HepG2 (cell line): ENCODE data around the gene MAP2K5. TPM values are rescaled to one million over a fixed set of nuclear protein-coding genes. Genes with fewer than 3 reads are reported as not detected.

ENCODE experiments used
- ATAC-seq: fragments of 200-7000 bp; cut with Tn5 transposase; 3 replicates; pipeline ENCODE4 v1.9.1; 2020; ENCODE audit warnings: mild to moderate bottlenecking, moderate library complexity
- BruUV-seq: library from RNA; stranded (reverse); fragments of 400-500 nt; replicated peaks from 2 replicates; lab custom pipeline; 2021; lab: Mats Ljungman, UMichigan
- CTCF ChIA-PET: fragments of 300-600 bp; formaldehyde crosslinking; extraction: SDS; loops from one replicate; lab custom pipeline; 2021; ENCODE audit warnings: low total read pairs, inconsistent platforms, low intra/inter-chr PET ratio; lab: Yijun Ruan, JAX
- POLR2A ChIA-PET: fragments of 350-600 bp; sonication (Branson Sonifier 250); formaldehyde crosslinking; loops from one replicate; lab custom pipeline; 2020; ENCODE audit warnings: antibody characterized with exemption, inconsistent platforms; lab: Yijun Ruan, JAX
- DNase-seq: peaks from one replicate; pipeline ENCODE4 v3.0.0-alpha.2; 2015; ENCODE audit warnings: low spot score
- FAIRE-seq: peaks from 3 replicates; lab custom pipeline; 2011; peaks lifted over from hg19 to GRCh38; lab: Jason Lieb, UNC
- H2AFZ ChIP-seq: one replicate; pipeline ENCODE4 v1.6.1; 2011; ENCODE audit warnings: low read length, inconsistent platforms
- H3K27ac ChIP-seq: fragments of 300-600 bp; 3 replicates; pipeline ENCODE4 v1.8.0; 2011; ENCODE audit warnings: mixed run types, mild to moderate bottlenecking, mixed read lengths, low read length, inconsistent platforms; ENCODE audit not compliant: insufficient read depth; ENCODE audit errors: extremely low read length
- H3K27me3 ChIP-seq, 2 experiments: fragments of 200-600 bp in 1 of 2; 2 replicates in 1 of 2; 3 replicates in 1 of 2; pipeline versions ENCODE4 v1.6.0 to v1.8.0; 2011; ENCODE audit warnings: low read length in 2 of 2, mild to moderate bottlenecking in 2 of 2, moderate library complexity in 2 of 2, inconsistent platforms in 1 of 2; ENCODE audit not compliant: insufficient read depth in 2 of 2, control insufficient read depth in 1 of 2
- H3K36me3 ChIP-seq, 2 experiments: fragments of 200-600 bp in 1 of 2; replicated peaks in 1 of 2; 2 replicates in 1 of 2; 3 replicates in 1 of 2; pipeline versions ENCODE4 v1.5.1 to v1.8.0; 2011; ENCODE audit warnings: low read length in 2 of 2, inconsistent platforms in 1 of 2; ENCODE audit not compliant: insufficient read depth in 2 of 2, control insufficient read depth in 1 of 2
- H3K4me1 ChIP-seq: 2 replicates; pipeline ENCODE4 v1.5.1; 2012; ENCODE audit warnings: low read length, inconsistent platforms; ENCODE audit not compliant: insufficient read depth
- H3K4me2 ChIP-seq: 2 replicates; pipeline ENCODE4 v1.6.0; 2011; ENCODE audit warnings: low read depth, low read length, inconsistent platforms
- H3K4me3 ChIP-seq, 3 experiments: fragments of 200-600 bp in 1 of 3; sonication (generic), shearing (Covaris generic) in 1 of 3; replicated peaks in 1 of 3; 2 replicates each; pipeline ENCODE4 v1.5.1; 2011 to 2016; ENCODE audit warnings: low read length in 3 of 3, inconsistent platforms in 2 of 3, low read depth in 2 of 3, mild to moderate bottlenecking in 2 of 3, control low read depth in 1 of 3, mixed read lengths in 1 of 3; ENCODE audit not compliant: insufficient read depth in 1 of 3
- H3K79me2 ChIP-seq: one replicate; pipeline ENCODE4 v1.6.1; 2011; ENCODE audit warnings: low read length, inconsistent platforms; ENCODE audit not compliant: insufficient read depth
- H3K9ac ChIP-seq: 2 replicates; pipeline ENCODE4 v1.6.0; 2011; ENCODE audit warnings: mild to moderate bottlenecking, low read depth, low read length, inconsistent platforms; ENCODE audit not compliant: insufficient read depth
- H3K9me3 ChIP-seq: 2 replicates; pipeline ENCODE4 v1.5.1; 2012; ENCODE audit warnings: mild to moderate bottlenecking, low read length
- H4K20me1 ChIP-seq: 2 replicates; pipeline ENCODE4 v1.6.0; 2011; ENCODE audit warnings: inconsistent platforms, mild to moderate bottlenecking, low read length, moderate library complexity; ENCODE audit not compliant: insufficient read depth
- FOSL2 ChIP-seq: sonication (generic); formaldehyde crosslinking; IDR thresholded peaks from 2 replicates; pipeline ENCODE4 v1.4.0; 2020; ENCODE audit warnings: missing genetic modification reagents
- IRX3 ChIP-seq: sonication (generic); formaldehyde crosslinking; IDR thresholded peaks from 2 replicates; pipeline ENCODE4 v1.8.1; 2023; ENCODE audit warnings: mild to moderate bottlenecking, low read depth, missing genetic modification reagents, borderline replicate concordance
- KAT8 ChIP-seq: IDR thresholded peaks from 2 replicates; pipeline ENCODE4 v1.6.1; 2016; ENCODE audit warnings: missing genetic modification reagents, missing compliant biosample characterization
- KDM2A ChIP-seq: sonication (generic); formaldehyde crosslinking; IDR thresholded peaks from 2 replicates; pipeline ENCODE4 v1.4.0; 2020; ENCODE audit warnings: low read depth, missing genetic modification reagents, borderline replicate concordance
- STAG1 ChIP-seq: sonication (generic); formaldehyde crosslinking; IDR thresholded peaks from 2 replicates; pipeline ENCODE4 v1.4.0; 2020; ENCODE audit warnings: missing genetic modification reagents
- TARDBP ChIP-seq: sonication (generic); formaldehyde crosslinking; IDR thresholded peaks from 2 replicates; pipeline ENCODE4 v1.8.0; 2022; ENCODE audit warnings: mild to moderate bottlenecking, missing genetic modification reagents
- ZBTB20 ChIP-seq: sonication (generic); formaldehyde crosslinking; IDR thresholded peaks from 2 replicates; pipeline ENCODE4 v1.8.1; 2023; ENCODE audit warnings: missing genetic modification reagents, low read depth, mild to moderate bottlenecking, borderline replicate concordance
- ZNF746 ChIP-seq: sonication (generic); formaldehyde crosslinking; IDR thresholded peaks from 2 replicates; pipeline ENCODE4 v1.8.0; 2022; ENCODE audit warnings: mild to moderate bottlenecking, missing genetic modification reagents
- WGBS: methylation state at CpG from one replicate; pipeline ENCODE4 v1.1.6; 2017; ENCODE audit warnings: low lambda C conversion rate; 5-methylcytosine and 5-hydroxymethylcytosine counted together
- in situ Hi-C: cut with HindIII; loops from 2 replicates; pipeline ENCODE4 v1.10.0; 2017; ENCODE audit warnings: low pct_unique_long_range_greater_than_20kb; ENCODE audit not compliant: extremely low pct_ligation_motif_present
- intact Hi-C: fragments of 100-400 bp; cut with micrococcal nuclease; formaldehyde crosslinking; loops from one replicate; pipeline ENCODE4 v1.10.0; 2022; ENCODE audit not compliant: unreplicated experiment
- polyA plus RNA-seq, 8 experiments: library from polyadenylated mRNA; depleted of rRNA in 3 of 8; stranded (reverse) in 7 of 8; unstranded in 1 of 8; fragments of >200 nt; fragmentation: Illumina TruSeq in 4 of 8; extraction: Trizol in 4 of 8; gene quantifications; 2 replicates each; pipeline versions ENCODE4 v1.2.1 to v1.2.3, GENCODE V29; 2011 to 2016; ENCODE audit warnings: low read depth in 4 of 8, missing spikeins in 1 of 8, mixed read lengths in 1 of 8; ENCODE audit not compliant: insufficient read depth in 1 of 8
- total RNA-seq, 5 experiments: library from RNA; depleted of rRNA; stranded (reverse); fragments of >200 nt; fragmentation: Illumina TruSeq; extraction: Trizol; gene quantifications; 2 replicates each; pipeline ENCODE4 v1.2.3, GENCODE V29; 2016; ENCODE audit warnings: low read depth in 1 of 5
- TF ChIP-seq, protein P1 (sequence below): sonication (generic); formaldehyde crosslinking; IDR thresholded peaks from 2 replicates; pipeline ENCODE4 v1.5.1; 2020; ENCODE audit warnings: missing genetic modification reagents, mild to moderate bottlenecking, borderline replicate concordance

Gene MAP2K5
- total and polyA plus RNA-seq, 2 of the 13 experiments (the other 11 are each of a cell fraction or from before 2014, with no cell fraction given): 4.0 to 4.3 TPM

DNA sequence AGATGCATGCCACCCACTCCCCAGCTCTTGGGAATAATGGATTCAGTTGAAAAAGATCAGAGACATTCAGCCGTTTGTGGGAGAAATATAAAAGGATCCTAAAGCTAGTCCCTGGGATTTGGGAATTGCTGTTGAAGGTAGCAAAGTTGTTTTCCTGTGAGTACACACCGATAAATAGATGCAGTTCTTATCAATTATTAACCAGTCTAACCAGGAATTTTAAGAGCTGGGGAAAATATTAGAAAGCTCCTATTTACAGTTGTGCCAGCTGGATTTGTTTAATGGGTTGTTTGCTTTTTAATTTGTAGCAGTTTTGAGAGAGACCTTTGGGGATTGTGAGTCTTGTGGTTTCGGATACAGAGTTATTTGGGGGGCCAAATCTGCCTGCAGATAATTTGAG, 238.6 kb downstream of the MAP2K5 start:
- no peaks in the 10 kb centered on the region for H3K79me2 ChIP-seq
- no peaks in the 10 kb centered on the region for H3K9me3 ChIP-seq
- H3K4me3 ChIP-seq: no peak overlapping the region
- ATAC-seq: no peak
- no peaks in the 10 kb centered on the region for H4K20me1 ChIP-seq
- H3K4me2 ChIP-seq: no peak overlapping the region
- H3K4me1 ChIP-seq: no peaks in the 10 kb centered on the region
- CTCF ChIA-PET: no interaction called here
- no peak overlapping the region for H3K27ac ChIP-seq
- BruUV-seq: no TSS peak
- intact Hi-C loops (no loop called here), in situ Hi-C loops (no loop called here)
- POLR2A ChIA-PET: no interaction called here
- no peaks in the 10 kb centered on the region for H3K27me3 ChIP-seq
- no peaks in the 10 kb centered on the region; a peak in 2 of 5 replicates for H3K36me3 ChIP-seq
- DNase-seq: no peak
- no peak for FAIRE-seq
- TF ChIP-seq ZNF746 (CRISPR knock-in tag) (no peak), ZBTB20 (CRISPR knock-in tag) (no peak), IRX3 (CRISPR knock-in tag) (no peak), KAT8 (CRISPR knock-in tag) (no peak), FOSL2 (CRISPR knock-in tag) (no peak), STAG1 (CRISPR knock-in tag) (no peak), KDM2A (no peak), TARDBP (CRISPR knock-in tag) (no peak)
- TF ChIP-seq, protein P1, sequence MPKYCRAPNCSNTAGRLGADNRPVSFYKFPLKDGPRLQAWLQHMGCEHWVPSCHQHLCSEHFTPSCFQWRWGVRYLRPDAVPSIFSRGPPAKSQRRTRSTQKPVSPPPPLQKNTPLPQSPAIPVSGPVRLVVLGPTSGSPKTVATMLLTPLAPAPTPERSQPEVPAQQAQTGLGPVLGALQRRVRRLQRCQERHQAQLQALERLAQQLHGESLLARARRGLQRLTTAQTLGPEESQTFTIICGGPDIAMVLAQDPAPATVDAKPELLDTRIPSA (CRISPR knock-in tag): no peak
- no peak overlapping the region for H3K9ac ChIP-seq
- 71% methylated on average over 3 of the region's 3 CpGs for WGBS
- H2AFZ ChIP-seq: no peak overlapping the region
